PC-9 (cell line): Measurements from ENCODE around the gene DNAAF2. TPM values are rescaled to one million over a fixed set of nuclear protein-coding genes. Genes with fewer than 3 reads are reported as not detected.

Experiments used
- BruUV-seq: library from RNA; stranded (reverse); fragments of 400-500 nt; replicated peaks from 2 replicates; lab custom pipeline; 2021; lab: Mats Ljungman, UMichigan
- CTCF ChIA-PET: fragments of 300-600 bp; sonication (Branson Sonifier 250); formaldehyde crosslinking; loops from one replicate; lab custom pipeline; 2022; ENCODE audit warnings: antibody characterized with exemption; lab: Charles Lee
- POLR2A ChIA-PET: fragments of 300-600 bp; sonication (Branson Sonifier 250); formaldehyde crosslinking; loops from one replicate; lab custom pipeline; 2022; ENCODE audit warnings: antibody characterized with exemption; ENCODE audit not compliant: unreplicated experiment; lab: Charles Lee
- DNase-seq, 2 experiments: peaks; one replicate each; pipeline versions ENCODE4 v3.0.0 to v3.0.0-alpha.2; 2015 to 2022; ENCODE audit warnings: mixed read lengths in 1 of 2
- H2AFZ ChIP-seq: fragments of 200-600 bp; sonication (generic); 2 replicates; pipeline ENCODE4 v1.8.1; 2017; ENCODE audit warnings: antibody characterized with exemption
- H3F3A ChIP-seq: fragments of 200-600 bp; sonication (generic); 2 replicates; pipeline ENCODE4 v1.8.1; 2017; ENCODE audit warnings: antibody characterized with exemption, mild to moderate bottlenecking, low read depth; ENCODE audit not compliant: insufficient read depth
- H3K27ac ChIP-seq: fragments of 200-600 bp; sonication (generic); 2 replicates; pipeline ENCODE4 v1.6.1; 2016; ENCODE audit warnings: mixed run types
- H3K27me3 ChIP-seq: fragments of 200-600 bp; sonication (generic); 2 replicates; pipeline ENCODE4 v1.6.1; 2016; ENCODE audit warnings: low read depth, mixed run types; ENCODE audit not compliant: insufficient read depth
- H3K36me3 ChIP-seq: fragments of 200-600 bp; sonication (generic); 2 replicates; pipeline ENCODE4 v1.6.1; 2016; ENCODE audit warnings: low read depth, mixed run types
- H3K4me1 ChIP-seq: fragments of 200-600 bp; sonication (generic); replicated peaks from 2 replicates; pipeline ENCODE4 v1.6.1; 2016; ENCODE audit warnings: mixed run types; ENCODE audit not compliant: insufficient read depth
- H3K4me2 ChIP-seq: fragments of 200-600 bp; sonication (generic); 2 replicates; pipeline ENCODE4 v1.6.1; 2017; ENCODE audit warnings: mixed run types
- H3K4me3 ChIP-seq: fragments of 200-600 bp; sonication (generic); 2 replicates; pipeline ENCODE4 v1.6.1; 2016; ENCODE audit warnings: mixed run types
- H3K79me2 ChIP-seq: fragments of 200-600 bp; sonication (generic); 2 replicates; pipeline ENCODE4 v1.6.1; 2017; ENCODE audit warnings: low read depth, mixed run types
- H3K9me2 ChIP-seq: fragments of 200-600 bp; sonication (generic); 2 replicates; pipeline ENCODE4 v1.8.1; 2017; ENCODE audit warnings: mild to moderate bottlenecking; ENCODE audit not compliant: insufficient read depth
- H3K9me3 ChIP-seq: fragments of 200-600 bp; sonication (generic); 2 replicates; pipeline ENCODE4 v1.8.1; 2016; ENCODE audit warnings: low read depth; ENCODE audit not compliant: insufficient read depth
- H4K20me1 ChIP-seq: fragments of 200-600 bp; sonication (generic); 2 replicates; pipeline ENCODE4 v1.8.1; 2017; ENCODE audit not compliant: insufficient read depth
- CTCF ChIP-seq: fragments of 200-600 bp; sonication (generic); conservative IDR thresholded peaks from 2 replicates; pipeline ENCODE4 v1.6.1; 2017; ENCODE audit warnings: mixed run types, antibody characterized with exemption, mild to moderate bottlenecking, moderate library complexity
- EZH2 ChIP-seq: fragments of 200-600 bp; sonication (generic); IDR thresholded peaks from 2 replicates; pipeline ENCODE4 v1.8.0; 2017; ENCODE audit warnings: antibody characterized with exemption, low read depth
- intact Hi-C: fragments of 100-400 bp; cut with micrococcal nuclease; formaldehyde crosslinking; loops from one replicate; pipeline ENCODE4 v1.10.0; 2022; ENCODE audit not compliant: unreplicated experiment
- total RNA-seq: library from RNA; stranded (reverse); gene quantifications from 2 replicates; pipeline ENCODE4 v1.2.3, GENCODE V29; 2021

DNAAF2 gene
- total RNA-seq, 1 experiment from 2014 or later: 8.2 TPM

DNA sequence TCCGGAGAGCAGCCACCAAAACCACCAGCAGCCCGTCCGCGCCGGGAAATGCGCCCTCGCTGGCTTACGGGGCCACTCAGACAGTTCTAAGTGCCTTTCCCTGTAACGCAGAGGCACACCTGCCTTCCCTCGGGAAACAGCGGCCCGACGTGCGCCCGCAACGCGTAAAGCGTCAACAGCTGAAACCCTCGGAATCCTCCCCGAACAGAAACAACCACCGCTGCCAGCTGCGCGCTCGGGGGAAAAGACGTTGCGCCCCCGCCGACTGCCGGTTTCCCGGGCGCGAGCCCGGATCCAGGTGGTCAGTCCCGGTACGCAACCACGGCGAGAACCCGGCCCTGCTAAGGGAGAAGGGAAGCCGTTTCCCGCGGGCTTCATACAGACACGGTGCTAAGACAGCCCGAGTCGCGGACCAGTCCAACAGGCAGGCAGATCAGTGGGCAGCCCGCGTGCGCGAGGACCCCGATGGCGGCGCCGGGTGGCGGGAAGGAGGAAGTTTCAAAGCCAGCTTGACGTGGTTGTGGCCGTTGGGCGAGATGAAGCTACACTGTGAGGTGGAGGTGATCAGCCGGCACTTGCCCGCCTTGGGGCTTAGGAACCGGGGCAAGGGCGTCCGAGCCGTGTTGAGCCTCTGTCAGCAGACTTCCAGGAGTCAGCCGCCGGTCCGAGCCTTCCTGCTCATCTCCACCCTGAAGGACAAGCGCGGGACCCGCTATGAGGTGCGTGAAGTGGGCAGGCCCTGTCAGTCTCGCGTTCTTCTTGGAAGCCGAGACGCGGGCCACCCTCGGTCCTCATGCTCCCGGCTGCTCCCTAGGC is 36.4 kb downstream of the DNAAF2 start, which contains the start of gene LRR1:
Gene LRR1, plus strand, starts transcription at position 456 of the 816 bp plus-strand sequence. Its CDS starts 81 bp downstream, at position 537.
- H2AFZ ChIP-seq: peak within 1 kb of the TSS; percentile 91
- no TSS peak for BruUV-seq
- H3K9me2 ChIP-seq: no peaks in the 10 kb centered on the region
- CTCF ChIA-PET: interaction anchor here (0.6 to 1.8 kb wide), 2 partner anchors 12 to 359 kb away, joined by 4 to 6 read pairs; partner anchors contain the start of gene RPS29
- TF ChIP-seq CTCF: no peak
- no peak for TF ChIP-seq EZH2
- intact Hi-C loops: loop anchor here (1.0 kb wide), 1 partner anchor 22 kb away; the partner anchor contains the start of genes MGAT2 and RPL36AL
- H3F3A ChIP-seq: peaks cover 13% of the 10 kb centered on the region
- H3K4me1 ChIP-seq: peaks cover 29% of the 10 kb centered on the region
- H3K27me3 ChIP-seq: no peaks in the 10 kb centered on the region
- POLR2A ChIA-PET: interaction anchor here (0.6 to 1.0 kb wide), 5 partner anchors 12 to 648 kb away, joined by 3 to 4 read pairs (median 3); partner anchors contain the start of gene NEMF
- peak; percentile 72 to 88 for DNase-seq
- no peaks in the 10 kb centered on the region for H3K9me3 ChIP-seq
- no peaks in the 10 kb centered on the region for H4K20me1 ChIP-seq
- H3K4me3 ChIP-seq: peak within 1 kb of the TSS; percentile 100
- H3K79me2 ChIP-seq: peaks cover 59% of the 10 kb centered on the region
- H3K4me2 ChIP-seq: peak within 1 kb of the TSS; percentile 87
- no peaks in the 10 kb centered on the region; the same call in 1 of the 2 replicates for H3K36me3 ChIP-seq
- peak within 1 kb of the TSS; percentile 83 for H3K27ac ChIP-seq

- BruUV-seq: no TSS peak
- H3K9me2 ChIP-seq: no peaks in the 10 kb centered on the region
- no peaks in the 10 kb centered on the region for H3K9me3 ChIP-seq
- ChIA-PET CTCF (interaction anchor here (0.6 to 1.8 kb wide), 2 partner anchors 11 to 358 kb away, joined by 4 to 6 read pairs; partner anchors contain the start of gene RPS29), POLR2A (interaction anchor here (1.0 kb wide), 1 partner anchor 11 kb away, joined by 3 read pairs; no protein-coding TSS in a partner anchor)
- H3K36me3 ChIP-seq: no peaks in the 10 kb centered on the region; the same call in 1 of the 2 replicates
- no peak for DNase-seq
- H3K27me3 ChIP-seq: no peaks in the 10 kb centered on the region
- H3K4me3 ChIP-seq: peak overlapping the region; percentile 100
- H3F3A ChIP-seq: peaks cover 13% of the 10 kb centered on the region
- peak overlapping the region; percentile 83 for H3K27ac ChIP-seq
- no peaks in the 10 kb centered on the region for H4K20me1 ChIP-seq
- TF ChIP-seq CTCF (no peak), EZH2 (no peak)
- intact Hi-C loops: loop anchor here (1.0 kb wide), 1 partner anchor 22 kb away; the partner anchor contains the start of genes MGAT2 and RPL36AL
- peaks cover 29% of the 10 kb centered on the region for H3K4me1 ChIP-seq
- peak overlapping the region; percentile 72 for H3K4me2 ChIP-seq
- peak overlapping the region; percentile 91 for H2AFZ ChIP-seq
- peaks cover 59% of the 10 kb centered on the region for H3K79me2 ChIP-seq
Observed at GRCh38 chr14:49598189-49598484, 36.9 kb downstream of the DNAAF2 start.

- Histone ChIP-seq H3K4me1 (peaks cover 14% of the 10 kb centered on the region), H3F3A (peaks cover 19% of the 10 kb centered on the region; the same call in 1 of the 2 replicates), H3K9me2 (no peaks in the 10 kb centered on the region), H4K20me1 (no peaks in the 10 kb centered on the region), H3K9me3 (no peaks in the 10 kb centered on the region), H3K36me3 (no peaks in the 10 kb centered on the region; the same call in 1 of the 2 replicates), H3K4me3 (no peak overlapping the region), H3K79me2 (peaks cover 32% of the 10 kb centered on the region), H2AFZ (no peak overlapping the region), H3K27me3 (no peaks in the 10 kb centered on the region), H3K4me2 (no peak overlapping the region), H3K27ac (no peak overlapping the region)
- ChIA-PET POLR2A (no interaction called here), CTCF (no interaction called here)
- no peak for TF ChIP-seq CTCF
- TF ChIP-seq EZH2: no peak
- BruUV-seq: no TSS peak
- intact Hi-C loops: no loop called here
- DNase-seq: no peak
Observed at GRCh38 chr14:49594347-49595091, 40.5 kb downstream of the DNAAF2 start.
